Measurements from ENCODE around the gene LMAN2L.

Gene LMAN2L

GRCh38 chr2:96702098-96702785, 37.6 kb downstream of the LMAN2L start:
- no peak for DNase-seq

- DNase-seq, result no peak
Measured at GRCh38 chr2:96701636-96702035, 38.2 kb downstream of the LMAN2L start.

- DNase-seq, result no peak
Measured at GRCh38 chr2:96700086-96700485, 39.8 kb downstream of the LMAN2L start.

GRCh38 chr2:96699621-96700020, 40.2 kb downstream of the LMAN2L start:
- no peak for DNase-seq

DNA sequence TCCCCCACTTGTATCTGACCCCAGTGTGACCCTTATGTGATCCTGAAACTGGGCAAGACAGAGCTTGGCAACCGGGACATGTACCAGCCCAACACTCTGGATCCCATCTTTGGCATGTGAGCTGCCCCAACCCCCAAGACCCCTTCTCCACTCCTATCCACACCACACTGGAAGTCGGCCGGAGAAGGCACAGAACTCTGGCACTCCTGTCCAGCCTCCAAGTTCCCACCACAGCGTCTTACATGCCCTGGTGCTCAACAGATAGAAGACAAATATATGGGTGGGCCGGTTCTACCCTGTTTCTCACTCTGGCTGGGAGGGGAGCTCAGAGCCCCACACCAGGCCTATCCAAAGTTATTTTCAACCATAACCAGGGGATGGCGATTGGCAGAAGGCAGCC, 40.8 kb downstream of the LMAN2L start:
- DNase-seq, result no peak

DNA sequence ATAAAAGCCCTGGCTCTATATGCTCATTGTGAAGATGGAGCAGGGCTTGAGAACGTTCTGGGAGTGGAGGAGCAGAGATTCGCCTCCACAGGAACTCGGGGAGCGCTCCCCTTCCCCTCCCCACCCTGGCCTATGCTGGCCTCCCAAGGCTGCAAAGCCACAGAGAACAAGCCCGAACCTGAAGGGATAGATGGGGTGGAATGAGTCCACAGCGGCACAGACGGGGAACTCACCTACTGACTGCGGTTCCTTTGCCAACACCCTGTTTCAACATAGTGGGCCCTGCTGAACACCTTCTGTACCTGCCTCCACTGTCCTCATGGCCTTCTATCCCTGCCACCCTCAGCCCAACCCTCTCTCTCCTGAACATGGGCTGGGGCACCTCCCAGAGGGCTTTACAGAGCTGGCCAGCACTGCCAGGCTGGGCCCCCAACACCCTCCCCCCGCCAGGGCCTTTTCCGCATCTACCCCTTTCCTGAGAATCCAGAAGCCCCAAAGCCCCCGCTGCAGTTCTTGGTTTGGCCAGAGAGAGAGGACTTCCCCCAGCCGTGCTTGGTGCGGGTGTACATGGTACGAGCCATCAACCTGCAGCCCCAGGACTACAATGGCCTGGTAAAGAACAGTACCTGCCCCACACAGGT, 41.5 kb downstream of the LMAN2L start:
- DNase-seq, result no peak

DNA sequence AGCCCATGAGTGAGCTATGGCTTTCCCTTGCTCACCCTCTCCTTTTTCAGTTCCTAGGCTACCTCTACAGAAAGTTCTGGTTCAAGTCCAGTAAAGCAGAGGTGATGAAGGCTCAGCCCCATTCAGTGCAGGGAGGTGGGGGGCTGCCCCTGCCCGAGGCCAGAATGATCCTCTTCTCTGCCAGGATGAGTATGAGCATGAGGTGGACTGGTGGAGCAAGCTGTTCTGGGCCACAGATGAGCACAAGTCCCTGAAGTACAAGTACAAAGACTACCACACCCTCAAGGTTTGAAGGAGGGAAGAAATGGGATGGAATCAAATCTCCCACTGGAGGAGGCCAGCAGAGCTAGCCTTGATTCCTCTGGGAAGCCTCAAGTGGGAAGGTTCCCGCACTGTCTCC, 42.4 kb downstream of the LMAN2L start:
- no peak for DNase-seq

GRCh38 chr2:96695602-96696001, 44.3 kb downstream of the LMAN2L start:
- DNase-seq, result no peak

DNA sequence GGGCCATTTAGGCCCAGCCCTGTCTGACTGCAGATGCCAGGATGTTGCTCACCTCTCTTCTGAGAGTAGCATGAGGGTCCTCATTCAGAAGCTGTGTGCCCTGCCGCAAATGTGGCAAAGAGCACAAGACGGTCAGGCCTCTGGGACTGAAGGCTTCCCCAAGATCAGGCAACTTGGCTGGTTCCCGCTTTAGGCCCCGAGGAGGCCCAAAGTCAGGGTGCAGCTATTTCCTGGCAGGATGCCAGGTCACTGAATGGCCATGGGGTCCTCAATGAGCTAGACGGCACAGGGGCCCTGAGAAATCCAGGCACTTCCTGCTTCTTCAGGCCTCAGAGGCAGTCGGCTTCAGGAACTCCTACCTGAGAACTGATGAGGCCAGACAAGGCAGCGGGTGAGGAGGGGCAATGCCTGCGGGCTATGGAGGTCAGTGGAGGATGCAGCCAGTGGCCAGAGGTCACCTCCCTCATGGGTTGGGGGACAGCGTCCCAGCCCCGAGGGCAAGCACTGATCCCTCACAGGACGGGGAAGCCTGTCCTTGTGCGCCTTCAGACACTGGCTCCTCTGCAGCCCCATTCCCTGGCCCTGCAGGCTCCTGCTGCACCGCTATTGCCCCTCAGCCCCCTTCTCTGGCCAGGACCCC, 44.9 kb downstream of the LMAN2L start:
- DNase-seq, result no peak

GRCh38 chr2:96694279-96694678, 45.6 kb downstream of the LMAN2L start:
- DNase-seq, result no peak

DNA sequence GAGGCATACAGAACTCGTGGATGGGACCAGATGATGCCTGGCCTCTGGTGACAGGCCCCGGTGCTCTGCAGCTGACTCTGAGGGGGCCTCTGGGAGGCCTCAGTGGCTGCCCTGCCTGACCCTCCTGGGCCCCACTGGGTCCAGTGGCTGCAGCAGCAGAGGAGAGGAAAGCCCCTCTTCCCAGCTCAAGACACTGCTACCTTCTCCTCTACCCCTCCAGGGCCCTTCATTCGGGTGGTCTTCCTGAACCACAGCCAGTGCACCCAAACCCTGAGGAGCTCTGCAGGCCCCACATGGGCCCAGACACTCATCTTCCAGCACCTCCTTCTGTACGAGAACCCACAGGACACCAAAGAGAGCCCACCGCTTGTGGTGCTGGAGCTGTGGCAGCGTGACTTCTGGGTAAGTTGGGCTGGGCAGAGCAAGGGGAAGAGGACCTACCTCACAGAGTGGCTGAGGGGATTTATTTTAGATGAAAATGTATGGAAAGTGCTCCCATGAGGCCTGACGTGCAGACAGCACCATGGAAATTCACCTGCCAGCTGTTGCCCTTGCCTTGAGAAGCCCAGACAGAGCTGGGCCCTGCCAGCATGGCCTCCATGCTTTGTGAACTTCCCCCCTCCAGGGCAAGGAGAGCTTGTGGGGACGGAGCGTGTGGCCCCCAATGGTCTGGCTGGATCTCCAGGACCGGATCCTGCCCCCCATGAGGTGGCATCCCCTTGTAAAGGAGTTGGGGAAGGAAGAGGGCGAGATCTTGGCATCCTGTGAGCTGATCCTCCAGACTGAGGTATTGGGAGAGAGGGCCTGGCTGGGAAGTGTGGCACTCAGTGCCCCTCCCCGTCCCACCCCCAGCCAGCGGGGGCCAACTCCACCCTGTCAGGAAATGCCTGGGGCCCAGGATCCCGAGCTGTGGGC, 46.3 kb downstream of the LMAN2L start:
- DNase-seq, result no peak

GRCh38 chr2:96692094-96692971, 47.5 kb downstream of the LMAN2L start:
- DNase-seq, result no peak

DNA sequence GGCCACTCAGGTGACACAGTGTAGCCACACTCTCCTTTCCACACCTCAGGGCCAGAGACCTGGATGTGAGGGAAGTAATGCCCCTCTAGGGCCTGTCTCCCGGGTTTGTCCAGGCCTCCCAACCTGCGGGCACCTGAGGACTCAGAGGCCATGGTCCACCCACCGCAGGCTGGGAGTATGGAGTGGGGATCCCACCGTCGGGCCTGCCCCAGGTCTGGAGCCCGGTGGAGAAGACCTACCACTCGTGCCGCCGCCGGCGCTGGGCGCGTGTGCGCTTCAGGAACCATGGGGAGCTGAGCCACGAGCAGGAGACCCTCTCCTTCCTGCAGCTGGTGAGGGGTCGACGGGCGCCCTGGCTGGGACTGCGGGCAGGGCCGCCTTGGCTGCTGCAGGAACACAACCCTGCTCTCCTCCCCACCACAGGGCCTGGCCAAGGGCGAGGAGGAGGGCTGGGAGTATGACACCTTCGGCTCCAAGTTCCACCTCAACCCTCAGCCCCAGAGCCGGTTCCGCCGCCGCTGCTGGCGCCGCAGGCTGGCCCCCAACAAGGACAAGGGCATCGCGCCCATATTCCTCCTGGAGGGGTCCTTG, 48.7 kb downstream of the LMAN2L start:
- no peak for DNase-seq

- no peak for DNase-seq
Measured at GRCh38 chr2:96690306-96691021, 49.4 kb downstream of the LMAN2L start.

DNA sequence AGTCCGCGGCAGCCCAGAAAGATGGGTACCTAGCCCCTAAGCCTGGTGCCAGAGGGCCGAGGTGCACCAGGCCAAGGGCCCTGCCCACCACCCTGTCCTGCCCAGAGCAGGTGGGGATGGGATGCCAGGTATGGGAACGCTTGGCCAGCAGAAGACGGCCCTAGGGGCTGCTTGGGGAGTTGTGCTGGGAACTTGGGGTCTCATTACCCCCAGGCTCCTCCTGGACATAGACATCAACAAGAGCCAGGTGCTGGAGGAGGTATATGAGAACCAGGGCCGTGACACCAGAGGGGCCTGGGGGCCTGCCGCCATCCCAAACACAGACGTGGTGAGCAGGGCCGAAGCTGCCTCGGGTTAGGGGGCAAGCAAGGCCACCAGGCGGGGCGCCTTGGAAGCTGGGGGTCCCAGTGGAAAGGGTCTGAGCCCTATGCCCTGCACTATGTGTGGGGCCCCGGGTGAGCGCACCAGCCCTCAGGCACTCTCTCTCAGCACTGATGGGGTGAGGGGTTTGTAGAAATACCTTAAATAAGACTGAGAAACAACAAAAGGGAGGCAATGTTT, 50.4 kb downstream of the LMAN2L start:
- DNase-seq, result no peak

- DNase-seq, result no peak
Measured at GRCh38 chr2:96688649-96689430, 51.0 kb downstream of the LMAN2L start.

DNA sequence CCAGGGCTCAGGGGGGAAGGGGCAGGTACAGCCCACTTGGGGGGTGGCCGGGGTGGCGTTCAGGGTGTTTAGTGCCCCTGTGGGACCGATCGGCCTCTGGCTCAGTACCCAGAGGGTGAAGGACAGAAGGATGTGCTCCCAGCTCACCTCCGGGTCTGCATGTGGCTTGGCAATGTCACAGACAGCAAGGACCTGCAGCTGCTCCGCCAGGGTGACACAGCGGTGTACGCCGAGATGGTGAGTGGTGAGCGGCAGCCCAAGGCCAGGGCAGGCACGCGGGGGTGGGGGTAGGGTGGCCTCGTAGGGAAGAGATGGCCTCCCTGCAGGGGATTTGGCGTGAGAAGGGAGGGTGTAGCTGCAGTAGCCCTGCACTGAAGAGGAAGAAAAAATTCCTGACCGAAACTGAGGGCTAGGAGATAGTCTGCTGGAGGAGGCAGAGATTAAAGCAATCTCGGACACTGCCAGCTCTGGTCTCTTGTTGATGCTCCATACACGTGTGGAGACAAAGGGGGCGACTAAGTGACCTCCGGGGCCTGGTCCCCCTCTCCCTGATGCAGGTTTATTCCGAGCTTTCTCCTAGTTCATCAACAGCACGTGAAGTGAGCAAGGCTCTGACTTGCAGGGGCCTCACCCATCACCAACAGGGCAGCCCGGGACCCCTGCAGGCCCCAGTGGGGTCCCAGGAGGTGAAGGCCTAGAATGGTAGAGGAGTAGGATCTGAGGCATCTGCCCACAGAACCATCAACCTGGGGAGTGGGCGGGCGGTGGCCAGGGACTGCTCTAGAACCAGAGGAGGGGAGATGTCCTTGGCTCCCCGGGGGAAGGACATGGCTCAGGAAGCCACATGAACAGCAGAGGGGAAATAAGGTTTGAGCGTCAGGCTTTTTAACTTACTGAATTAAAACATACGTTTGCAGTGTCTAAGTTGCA, 51.9 kb downstream of the LMAN2L start:
- DNase-seq, result no peak

- DNase-seq, result no peak
Measured at GRCh38 chr2:96687266-96687665, 52.6 kb downstream of the LMAN2L start.

Data from EL (cell line).